ENCODE measurements around the gene NELL2. TPM values are rescaled to one million over a fixed set of nuclear protein-coding genes. Genes with fewer than 3 reads are reported as not detected.

NELL2 gene
- total RNA-seq, 5 donors from 2014 or later (not counting 1 experiment from before 2014, with no cell fraction given) = 154 to 212 (median 169) TPM

GRCh38 chr12:44465139-44465538, 411.0 kb downstream of the NELL2 start:
- H3K4me1 ChIP-seq (ENCODE audit: control insufficient read depth in 1 of 2, extremely low read depth in 1 of 2, insufficient read depth in 2 of 2, low read length in 2 of 2) = no peaks in the 10 kb centered on the region
- peaks cover 0 to under 1% of the 10 kb centered on the region in 2 donors for H3K27me3 Mint-ChIP-seq
- no peak overlapping the region for H3K27ac ChIP-seq (ENCODE audit: low read length)
- ATAC-seq (replicated peaks in 1 of 4) (no peak), DNase-seq (no peak)
- H3K36me3 Mint-ChIP-seq = no peaks in the 10 kb centered on the region
- H3K9me3 ChIP-seq = no peaks in the 10 kb centered on the region
- ChIA-PET CTCF (no interaction called here), POLR2A (no interaction called here)
- H3K27ac Mint-ChIP-seq = no peak overlapping the region
- no peaks in the 10 kb centered on the region for H3K36me3 ChIP-seq (ENCODE audit: control insufficient read depth in 2 of 2, extremely low read depth in 1 of 2, insufficient read depth in 1 of 2, low read length in 1 of 2)
- no peaks in the 10 kb centered on the region for H3K4me1 Mint-ChIP-seq
- H3K9me3 Mint-ChIP-seq = peaks cover 5 to 8% (median 7%) of the 10 kb centered on the region in 3 donors
- WGBS (ENCODE audit: insufficient coverage) = 70% methylated on average over 2 of the region's 2 CpGs
- H3K27me3 ChIP-seq (replicated peaks in 1 of 2; ENCODE audit: control insufficient read depth in 2 of 2, extremely low read depth in 1 of 2, insufficient read depth in 2 of 2, low read length in 1 of 2) = no peaks in the 10 kb centered on the region
- H3K4me3 Mint-ChIP-seq = no peak overlapping the region
- H3K4me3 ChIP-seq (ENCODE audit: control insufficient read depth in 1 of 2, extremely low read depth in 1 of 2, low read length in 1 of 2) = no peak overlapping the region

DNA sequence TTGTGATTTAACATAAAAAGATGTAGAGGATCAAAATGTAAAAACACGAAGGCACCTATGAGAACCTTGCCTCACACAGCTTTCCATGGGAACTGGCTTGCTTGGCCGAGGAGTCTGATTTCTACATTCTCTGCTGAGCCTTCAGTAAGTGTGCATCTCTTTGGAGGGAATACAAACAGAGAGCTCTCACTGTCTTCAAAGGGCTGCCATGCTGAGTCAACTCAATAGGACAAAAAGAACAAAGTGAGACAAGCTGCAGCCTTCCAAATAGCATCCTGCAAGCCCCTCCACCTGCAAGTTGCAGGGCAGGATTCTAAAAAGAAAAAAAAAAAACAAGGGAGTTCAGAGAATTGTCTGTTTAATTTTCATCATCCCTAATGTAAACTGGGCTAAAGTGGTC, 411.9 kb downstream of the NELL2 start:
- H3K4me1 ChIP-seq (ENCODE audit: control insufficient read depth in 1 of 2, extremely low read depth in 1 of 2, insufficient read depth in 2 of 2, low read length in 2 of 2) = no peaks in the 10 kb centered on the region
- Mint-ChIP-seq H3K27ac (no peak overlapping the region), H3K4me1 (no peaks in the 10 kb centered on the region), H3K36me3 (no peaks in the 10 kb centered on the region), H3K9me3 (peaks cover 5 to 8% (median 7%) of the 10 kb centered on the region in 3 donors), H3K27me3 (peaks cover 0 to 5% of the 10 kb centered on the region in 2 donors), H3K4me3 (no peak overlapping the region)
- DNase-seq (no peak), ATAC-seq (replicated peaks in 1 of 4) (no peak)
- ChIA-PET POLR2A (interaction anchor here in 1 of 2 donors (0.6 kb wide), 1 partner anchor 67 kb away, joined by 3 read pairs; no protein-coding TSS in a partner anchor), CTCF (no interaction called here)
- no peak overlapping the region for H3K4me3 ChIP-seq (ENCODE audit: control insufficient read depth in 1 of 2, extremely low read depth in 1 of 2, low read length in 1 of 2)
- WGBS (ENCODE audit: insufficient coverage) = 29% methylated on average over 1 of the region's 2 CpGs
- H3K36me3 ChIP-seq (ENCODE audit: control insufficient read depth in 2 of 2, extremely low read depth in 1 of 2, insufficient read depth in 1 of 2, low read length in 1 of 2) = no peaks in the 10 kb centered on the region
- no peak overlapping the region for H3K27ac ChIP-seq (ENCODE audit: low read length)
- H3K9me3 ChIP-seq = no peaks in the 10 kb centered on the region
- no peaks in the 10 kb centered on the region for H3K27me3 ChIP-seq (replicated peaks in 1 of 2; ENCODE audit: control insufficient read depth in 2 of 2, extremely low read depth in 1 of 2, insufficient read depth in 2 of 2, low read length in 1 of 2)

GRCh38 chr12:44462729-44463128, 413.4 kb downstream of the NELL2 start:
- ChIA-PET CTCF (no interaction called here), POLR2A (no interaction called here)
- no peaks in the 10 kb centered on the region for H3K27me3 ChIP-seq (replicated peaks in 1 of 2; ENCODE audit: control insufficient read depth in 2 of 2, extremely low read depth in 1 of 2, insufficient read depth in 2 of 2, low read length in 1 of 2)
- Mint-ChIP-seq H3K4me1 (no peaks in the 10 kb centered on the region), H3K9me3 (peaks cover 0 to 8% (median 5%) of the 10 kb centered on the region in 3 donors), H3K36me3 (no peaks in the 10 kb centered on the region), H3K4me3 (no peak overlapping the region), H3K27me3 (peaks cover 0 to 5% of the 10 kb centered on the region in 2 donors), H3K27ac (no peak overlapping the region)
- no peak for ATAC-seq (replicated peaks in 1 of 4)
- no peak overlapping the region for H3K4me3 ChIP-seq (ENCODE audit: control insufficient read depth in 1 of 2, extremely low read depth in 1 of 2, low read length in 1 of 2)
- no peak overlapping the region for H3K27ac ChIP-seq (ENCODE audit: low read length)
- H3K4me1 ChIP-seq (ENCODE audit: control insufficient read depth in 1 of 2, extremely low read depth in 1 of 2, insufficient read depth in 2 of 2, low read length in 2 of 2) = no peaks in the 10 kb centered on the region
- no peaks in the 10 kb centered on the region for H3K36me3 ChIP-seq (ENCODE audit: control insufficient read depth in 2 of 2, extremely low read depth in 1 of 2, insufficient read depth in 1 of 2, low read length in 1 of 2)
- H3K9me3 ChIP-seq = no peaks in the 10 kb centered on the region
- no peak for DNase-seq

- H3K36me3 ChIP-seq (ENCODE audit: control insufficient read depth in 2 of 2, extremely low read depth in 1 of 2, insufficient read depth in 1 of 2, low read length in 1 of 2) = no peaks in the 10 kb centered on the region
- 60% methylated on average over 1 of the region's 3 CpGs for WGBS (ENCODE audit: insufficient coverage)
- Mint-ChIP-seq H3K9me3 (no peaks in the 10 kb centered on the region), H3K4me3 (no peak overlapping the region), H3K36me3 (no peaks in the 10 kb centered on the region), H3K27ac (no peak overlapping the region), H3K27me3 (peaks cover 0 to 5% of the 10 kb centered on the region in 2 donors), H3K4me1 (no peaks in the 10 kb centered on the region)
- ChIA-PET CTCF (no interaction called here), POLR2A (no interaction called here)
- H3K27ac ChIP-seq (ENCODE audit: low read length) = no peak overlapping the region
- H3K4me3 ChIP-seq (ENCODE audit: control insufficient read depth in 1 of 2, extremely low read depth in 1 of 2, low read length in 1 of 2) = no peak overlapping the region
- H3K4me1 ChIP-seq (ENCODE audit: control insufficient read depth in 1 of 2, extremely low read depth in 1 of 2, insufficient read depth in 2 of 2, low read length in 2 of 2) = no peaks in the 10 kb centered on the region
- no peak for ATAC-seq (replicated peaks in 1 of 4)
- H3K9me3 ChIP-seq = no peaks in the 10 kb centered on the region
- H3K27me3 ChIP-seq (replicated peaks in 1 of 2; ENCODE audit: control insufficient read depth in 2 of 2, extremely low read depth in 1 of 2, insufficient read depth in 2 of 2, low read length in 1 of 2) = peaks cover 0 to 3% of the 10 kb centered on the region in 2 experiments
- DNase-seq = no peak
These were observed 415.9 kb downstream of the NELL2 start for GRCh38 chr12:44460261-44460660.

DNA sequence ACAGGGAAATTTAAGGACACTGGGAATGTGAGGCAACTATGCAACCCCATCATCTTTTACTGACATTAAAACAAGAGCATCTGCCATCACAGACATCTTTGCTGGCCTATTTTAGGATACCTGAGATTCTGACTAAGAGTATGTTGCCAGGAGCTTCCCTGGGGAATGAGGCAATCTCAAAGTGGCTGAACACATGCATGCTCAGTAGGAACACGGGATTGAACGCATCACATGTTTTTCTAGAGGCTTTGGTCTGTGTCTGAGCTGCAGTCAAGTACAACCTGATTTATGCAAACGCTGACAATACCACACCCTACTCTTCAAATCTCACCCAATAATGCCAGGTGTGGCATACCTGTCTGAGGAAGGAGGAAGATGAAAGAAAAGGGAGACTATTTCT, 416.5 kb downstream of the NELL2 start:
- peaks cover 0 to 3% of the 10 kb centered on the region in 2 experiments for H3K27me3 ChIP-seq (replicated peaks in 1 of 2; ENCODE audit: control insufficient read depth in 2 of 2, extremely low read depth in 1 of 2, insufficient read depth in 2 of 2, low read length in 1 of 2)
- no peak overlapping the region for H3K27ac ChIP-seq (ENCODE audit: low read length)
- Mint-ChIP-seq H3K4me3 (no peak overlapping the region), H3K36me3 (no peaks in the 10 kb centered on the region), H3K27me3 (peaks cover 0 to 5% of the 10 kb centered on the region in 2 donors), H3K27ac (no peak overlapping the region), H3K9me3 (no peaks in the 10 kb centered on the region), H3K4me1 (no peaks in the 10 kb centered on the region)
- ATAC-seq (replicated peaks in 1 of 4) = no peak
- H3K9me3 ChIP-seq = no peaks in the 10 kb centered on the region
- H3K4me3 ChIP-seq (ENCODE audit: control insufficient read depth in 1 of 2, extremely low read depth in 1 of 2, low read length in 1 of 2) = no peak overlapping the region
- H3K36me3 ChIP-seq (ENCODE audit: control insufficient read depth in 2 of 2, extremely low read depth in 1 of 2, insufficient read depth in 1 of 2, low read length in 1 of 2) = no peaks in the 10 kb centered on the region
- no peak for DNase-seq
- WGBS (ENCODE audit: insufficient coverage) = no CpG with 5 or more reads among the region's 3 CpGs
- ChIA-PET POLR2A (interaction anchor here in 1 of 2 donors (0.6 kb wide), 1 partner anchor 57 kb away, joined by 12 read pairs; no protein-coding TSS in a partner anchor), CTCF (no interaction called here)
- no peaks in the 10 kb centered on the region for H3K4me1 ChIP-seq (ENCODE audit: control insufficient read depth in 1 of 2, extremely low read depth in 1 of 2, insufficient read depth in 2 of 2, low read length in 2 of 2)

Other genes with a start within 250 kb of the NELL2 start
- gene DBX2, start 174.8 kb upstream of the NELL2 start, total RNA-seq = not detected